Measurements from ENCODE around the gene SLC9C2. TPM values are rescaled to one million over a fixed set of nuclear protein-coding genes. Genes with fewer than 3 reads are reported as not detected.

Gene SLC9C2
- total RNA-seq, 1 donor from 2014 or later, result not detected

- no peak for DNase-seq (ENCODE audit: low spot score)
Observed at GRCh38 chr1:173454966-173455524, 147.8 kb downstream of the SLC9C2 start.

GRCh38 chr1:173453982-173454381 is 148.9 kb downstream of the SLC9C2 start:
- DNase-seq (ENCODE audit: low spot score), result no peak

DNA sequence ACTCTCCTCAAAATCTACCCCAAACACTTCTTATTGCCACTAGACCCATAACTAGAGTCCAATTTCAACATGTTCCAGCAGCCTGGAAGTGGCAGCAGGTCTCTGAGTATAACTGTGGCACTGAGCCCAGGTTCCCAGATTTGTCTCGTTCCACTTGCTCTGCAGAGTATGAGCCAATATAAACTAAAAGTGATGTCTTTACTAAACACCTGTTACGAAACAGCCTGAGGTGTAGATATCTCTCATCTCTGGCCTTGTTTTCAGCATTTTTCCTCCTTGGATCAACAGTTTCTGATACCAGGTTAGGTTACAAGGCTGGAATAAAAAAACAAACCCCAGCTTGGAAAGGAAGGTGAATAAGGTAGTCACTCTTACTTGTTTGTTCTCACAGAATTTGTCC is 150.9 kb downstream of the SLC9C2 start:
- no peak for DNase-seq (ENCODE audit: low spot score)

Other genes with a start within 250 kb of the SLC9C2 start
- gene PRDX6, start 125.7 kb downstream of the SLC9C2 start, total RNA-seq, result 146 TPM
- gene TEX50, start 32.3 kb upstream of the SLC9C2 start, total RNA-seq, result not detected
- 0.69 TPM for gene ANKRD45, start 66.8 kb upstream of the SLC9C2 start, total RNA-seq
- 19.6 TPM for gene KLHL20, start 111.9 kb upstream of the SLC9C2 start, total RNA-seq
- gene DARS2, start 221.6 kb upstream of the SLC9C2 start, total RNA-seq, result 16.9 TPM
- gene CENPL, start 221.8 kb upstream of the SLC9C2 start, total RNA-seq, result 5.5 TPM

All from mucosa of gallbladder (tissue), 1 donor.